ENCODE results near the gene RDH12.
"Not testable (repeated sequence)": the region's sequence is repeated elsewhere in the genome, so short reads cannot be mapped to it uniquely, and the experiment has no call there.

Gene RDH12

DNA sequence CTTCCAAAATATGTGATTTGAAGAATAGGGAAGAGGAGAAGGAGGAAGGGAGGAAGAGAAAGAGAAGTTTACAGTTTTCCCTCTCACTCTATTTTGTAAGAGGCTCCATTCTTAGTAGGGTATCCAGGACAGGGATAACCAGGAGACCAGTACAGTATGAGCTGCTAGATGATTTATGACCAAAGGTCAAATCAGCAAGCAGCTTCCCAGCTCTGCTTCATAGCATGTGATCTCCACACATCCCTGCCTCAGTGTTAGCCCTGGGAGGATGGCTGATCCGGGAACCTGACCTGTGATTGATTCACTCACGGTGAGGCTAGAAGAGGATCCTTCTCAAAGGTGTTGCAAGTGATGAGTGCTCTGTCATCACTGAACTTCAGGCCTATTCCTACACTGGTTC, 16.6 kb downstream of the RDH12 start:
- no peak overlapping the region for H3K4me2 ChIP-seq (ENCODE audit: low read length)
- H2BK15ac ChIP-seq (replicated peaks; ENCODE audit: low read depth): no peak overlapping the region
- no peak overlapping the region for H2BK120ac ChIP-seq (ENCODE audit: low read depth, low read length)
- H3K56ac ChIP-seq (ENCODE audit: low read length): no peak overlapping the region
- no peak overlapping the region for H3K18ac ChIP-seq (ENCODE audit: low read length)
- H3K79me1 ChIP-seq (ENCODE audit: low read length): no peaks in the 10 kb centered on the region
- H3K36me3 ChIP-seq (ENCODE audit: control insufficient read depth, insufficient read depth, low read length): no peaks in the 10 kb centered on the region
- H2AK5ac ChIP-seq (ENCODE audit: low read length): no peak overlapping the region
- H3K79me2 ChIP-seq (ENCODE audit: control insufficient read depth, insufficient read depth, low read length): no peaks in the 10 kb centered on the region
- no peak overlapping the region for H3K4ac ChIP-seq (ENCODE audit: low read depth, low read length)
- H3K4me3 ChIP-seq (ENCODE audit: low read length): no peak overlapping the region
- no peak overlapping the region for H2BK5ac ChIP-seq (ENCODE audit: low read length)
- WGBS (ENCODE audit: extremely low coverage, insufficient coverage, low lambda C conversion rate): no CpG with 5 or more reads among the region's 2 CpGs
- H3K9ac ChIP-seq (ENCODE audit: low read length): no peak overlapping the region
- no peak overlapping the region for H4K5ac ChIP-seq (ENCODE audit: low read length)
- no peak overlapping the region for H3K27ac ChIP-seq (ENCODE audit: low read depth, low read length)
- H3K23ac ChIP-seq (ENCODE audit: low read length): no peak overlapping the region
- no peaks in the 10 kb centered on the region for H3K4me1 ChIP-seq (ENCODE audit: control insufficient read depth, low read depth, low read length)
- no peak overlapping the region for H4K8ac ChIP-seq (ENCODE audit: low read depth, low read length)
- no peaks in the 10 kb centered on the region for H3K27me3 ChIP-seq (ENCODE audit: insufficient read depth, low read length, poor library complexity)
- DNase-seq: no peak

- H2BK120ac ChIP-seq (ENCODE audit: low read depth, low read length); H2BK5ac ChIP-seq (ENCODE audit: low read length); H3K4me2 ChIP-seq (ENCODE audit: low read length); H3K23ac ChIP-seq (ENCODE audit: low read length); H2BK15ac ChIP-seq (replicated peaks; ENCODE audit: low read depth); H3K27ac ChIP-seq (ENCODE audit: low read depth, low read length); H3K4ac ChIP-seq (ENCODE audit: low read depth, low read length); H4K5ac ChIP-seq (ENCODE audit: low read length); H3K18ac ChIP-seq (ENCODE audit: low read length); H3K4me1 ChIP-seq (ENCODE audit: control insufficient read depth, low read depth, low read length); H2AK5ac ChIP-seq (ENCODE audit: low read length); H3K56ac ChIP-seq (ENCODE audit: low read length); H3K79me2 ChIP-seq (ENCODE audit: control insufficient read depth, insufficient read depth, low read length); H3K9ac ChIP-seq (ENCODE audit: low read length); H3K4me3 ChIP-seq (ENCODE audit: low read length); H3K27me3 ChIP-seq (ENCODE audit: insufficient read depth, low read length, poor library complexity); H3K79me1 ChIP-seq (ENCODE audit: low read length); DNase-seq; H3K36me3 ChIP-seq (ENCODE audit: control insufficient read depth, insufficient read depth, low read length); H4K8ac ChIP-seq (ENCODE audit: low read depth, low read length): not testable (repeated sequence)
- WGBS (ENCODE audit: extremely low coverage, insufficient coverage, low lambda C conversion rate): no CpG with 5 or more reads among the region's 3 CpGs
Measured at GRCh38 chr14:67719385-67719784, 17.7 kb downstream of the RDH12 start.

DNA sequence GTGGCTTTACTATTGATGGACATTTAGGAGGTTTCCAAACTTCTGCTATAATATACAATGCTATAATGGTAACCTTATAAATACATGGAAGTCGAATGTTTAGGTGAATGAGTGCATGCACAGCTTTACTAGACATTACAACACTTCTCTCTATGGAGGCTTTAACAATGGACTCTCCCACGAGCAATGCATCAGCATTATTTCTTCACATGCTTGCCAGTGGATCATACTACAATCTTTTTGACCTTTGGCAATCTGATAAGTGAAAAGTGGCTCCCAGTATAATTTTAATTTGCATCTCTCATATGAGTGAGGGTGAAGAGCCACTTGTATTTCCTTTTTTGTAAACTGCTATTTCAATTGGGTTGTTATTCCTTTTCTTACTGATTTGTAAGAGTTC, 18.2 kb downstream of the RDH12 start:
- Histone ChIP-seq H3K23ac (ENCODE audit: low read length) (no peak overlapping the region), H3K18ac (ENCODE audit: low read length) (no peak overlapping the region), H2BK15ac (replicated peaks; ENCODE audit: low read depth) (no peak overlapping the region), H2BK120ac (ENCODE audit: low read depth, low read length) (no peak overlapping the region), H3K36me3 (ENCODE audit: control insufficient read depth, insufficient read depth, low read length) (no peaks in the 10 kb centered on the region), H3K79me1 (ENCODE audit: low read length) (no peaks in the 10 kb centered on the region), H4K5ac (ENCODE audit: low read length) (no peak overlapping the region), H3K27me3 (ENCODE audit: insufficient read depth, low read length, poor library complexity) (no peaks in the 10 kb centered on the region), H4K8ac (ENCODE audit: low read depth, low read length) (no peak overlapping the region), H3K9ac (ENCODE audit: low read length) (no peak overlapping the region), H2BK5ac (ENCODE audit: low read length) (no peak overlapping the region), H3K27ac (ENCODE audit: low read depth, low read length) (no peak overlapping the region), H3K4me3 (ENCODE audit: low read length) (no peak overlapping the region), H3K4me2 (ENCODE audit: low read length) (no peak overlapping the region), H3K4ac (ENCODE audit: low read depth, low read length) (no peak overlapping the region), H2AK5ac (ENCODE audit: low read length) (no peak overlapping the region), H3K4me1 (ENCODE audit: control insufficient read depth, low read depth, low read length) (no peaks in the 10 kb centered on the region), H3K79me2 (ENCODE audit: control insufficient read depth, insufficient read depth, low read length) (no peaks in the 10 kb centered on the region), H3K56ac (ENCODE audit: low read length) (no peak overlapping the region)
- no CpG with 5 or more reads among the region's 2 CpGs for WGBS (ENCODE audit: extremely low coverage, insufficient coverage, low lambda C conversion rate)
- no peak for DNase-seq

GRCh38 chr14:67721875-67722274, 20.2 kb downstream of the RDH12 start:
- H2BK15ac ChIP-seq (replicated peaks; ENCODE audit: low read depth): no peak overlapping the region
- no peak overlapping the region for H4K5ac ChIP-seq (ENCODE audit: low read length)
- H2BK5ac ChIP-seq (ENCODE audit: low read length): no peak overlapping the region
- no peak overlapping the region for H3K4me3 ChIP-seq (ENCODE audit: low read length)
- no peak overlapping the region for H3K56ac ChIP-seq (ENCODE audit: low read length)
- H3K27me3 ChIP-seq (ENCODE audit: insufficient read depth, low read length, poor library complexity): no peaks in the 10 kb centered on the region
- H3K4me2 ChIP-seq (ENCODE audit: low read length): no peak overlapping the region
- no peaks in the 10 kb centered on the region for H3K36me3 ChIP-seq (ENCODE audit: control insufficient read depth, insufficient read depth, low read length)
- no peak overlapping the region for H2AK5ac ChIP-seq (ENCODE audit: low read length)
- no peak overlapping the region for H3K23ac ChIP-seq (ENCODE audit: low read length)
- H3K18ac ChIP-seq (ENCODE audit: low read length): no peak overlapping the region
- H3K27ac ChIP-seq (ENCODE audit: low read depth, low read length): no peak overlapping the region
- no peak overlapping the region for H4K8ac ChIP-seq (ENCODE audit: low read depth, low read length)
- H3K79me1 ChIP-seq (ENCODE audit: low read length): no peaks in the 10 kb centered on the region
- no peaks in the 10 kb centered on the region for H3K4me1 ChIP-seq (ENCODE audit: control insufficient read depth, low read depth, low read length)
- H2BK120ac ChIP-seq (ENCODE audit: low read depth, low read length): no peak overlapping the region
- H3K79me2 ChIP-seq (ENCODE audit: control insufficient read depth, insufficient read depth, low read length): no peaks in the 10 kb centered on the region
- no peak overlapping the region for H3K9ac ChIP-seq (ENCODE audit: low read length)
- DNase-seq: no peak
- no CpG with 5 or more reads among the region's 5 CpGs for WGBS (ENCODE audit: extremely low coverage, insufficient coverage, low lambda C conversion rate)
- no peak overlapping the region for H3K4ac ChIP-seq (ENCODE audit: low read depth, low read length)

DNA sequence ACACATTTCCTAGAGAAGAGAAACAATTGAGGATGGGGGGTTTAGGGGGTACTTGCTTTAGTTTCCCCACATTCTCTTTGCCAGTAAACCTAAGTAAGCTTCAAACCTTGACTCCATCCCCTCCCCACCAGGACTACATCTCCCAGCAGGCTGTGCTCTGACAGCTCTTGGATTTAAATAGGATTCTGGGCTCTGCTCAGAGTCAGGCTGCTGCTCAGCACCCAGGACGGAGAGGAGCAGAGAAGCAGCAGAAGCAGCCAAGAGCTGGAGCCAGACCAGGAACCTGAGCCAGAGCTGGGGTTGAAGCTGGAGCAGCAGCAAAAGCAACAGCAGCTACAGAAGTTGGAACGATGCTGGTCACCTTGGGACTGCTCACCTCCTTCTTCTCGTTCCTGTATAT, 20.6 kb downstream of the RDH12 start:
- Histone ChIP-seq H3K4me2 (ENCODE audit: low read length) (no peak overlapping the region), H3K27ac (ENCODE audit: low read depth, low read length) (no peak overlapping the region), H3K79me1 (ENCODE audit: low read length) (no peaks in the 10 kb centered on the region), H3K4me3 (ENCODE audit: low read length) (no peak overlapping the region), H3K23ac (ENCODE audit: low read length) (no peak overlapping the region), H3K79me2 (ENCODE audit: control insufficient read depth, insufficient read depth, low read length) (no peaks in the 10 kb centered on the region), H2AK5ac (ENCODE audit: low read length) (no peak overlapping the region), H3K4me1 (ENCODE audit: control insufficient read depth, low read depth, low read length) (no peaks in the 10 kb centered on the region), H2BK5ac (ENCODE audit: low read length) (no peak overlapping the region), H4K5ac (ENCODE audit: low read length) (no peak overlapping the region), H3K18ac (ENCODE audit: low read length) (no peak overlapping the region), H3K56ac (ENCODE audit: low read length) (no peak overlapping the region), H3K9ac (ENCODE audit: low read length) (no peak overlapping the region), H4K8ac (ENCODE audit: low read depth, low read length) (no peak overlapping the region), H3K27me3 (ENCODE audit: insufficient read depth, low read length, poor library complexity) (no peaks in the 10 kb centered on the region), H3K4ac (ENCODE audit: low read depth, low read length) (no peak overlapping the region), H2BK120ac (ENCODE audit: low read depth, low read length) (no peak overlapping the region), H2BK15ac (replicated peaks; ENCODE audit: low read depth) (no peak overlapping the region), H3K36me3 (ENCODE audit: control insufficient read depth, insufficient read depth, low read length) (no peaks in the 10 kb centered on the region)
- peak; percentile 63 for DNase-seq
- no CpG with 5 or more reads among the region's 3 CpGs for WGBS (ENCODE audit: extremely low coverage, insufficient coverage, low lambda C conversion rate)

- Histone ChIP-seq H2BK15ac (replicated peaks; ENCODE audit: low read depth) (no peak overlapping the region), H2AK5ac (ENCODE audit: low read length) (no peak overlapping the region), H4K8ac (ENCODE audit: low read depth, low read length) (no peak overlapping the region), H3K27ac (ENCODE audit: low read depth, low read length) (no peak overlapping the region), H3K4me3 (ENCODE audit: low read length) (no peak overlapping the region), H2BK5ac (ENCODE audit: low read length) (no peak overlapping the region), H3K9ac (ENCODE audit: low read length) (no peak overlapping the region), H3K56ac (ENCODE audit: low read length) (no peak overlapping the region), H3K79me2 (ENCODE audit: control insufficient read depth, insufficient read depth, low read length) (no peaks in the 10 kb centered on the region), H4K5ac (ENCODE audit: low read length) (no peak overlapping the region), H3K27me3 (ENCODE audit: insufficient read depth, low read length, poor library complexity) (no peaks in the 10 kb centered on the region), H2BK120ac (ENCODE audit: low read depth, low read length) (no peak overlapping the region), H3K4me1 (ENCODE audit: control insufficient read depth, low read depth, low read length) (peaks cover 3% of the 10 kb centered on the region), H3K18ac (ENCODE audit: low read length) (no peak overlapping the region), H3K36me3 (ENCODE audit: control insufficient read depth, insufficient read depth, low read length) (no peaks in the 10 kb centered on the region), H3K4ac (ENCODE audit: low read depth, low read length) (no peak overlapping the region), H3K79me1 (ENCODE audit: low read length) (no peaks in the 10 kb centered on the region), H3K23ac (ENCODE audit: low read length) (no peak overlapping the region), H3K4me2 (ENCODE audit: low read length) (no peak overlapping the region)
- WGBS (ENCODE audit: extremely low coverage, insufficient coverage, low lambda C conversion rate): no CpG with 5 or more reads among the region's 5 CpGs
- DNase-seq: no peak
Measured at GRCh38 chr14:67725171-67725570, 23.5 kb downstream of the RDH12 start.
